ENCODE results near the gene RTRAF.
A peak's percentile ranks its signal among the peaks of the same experiment; 100 is the strongest.

The RTRAF gene

GRCh38 chr14:52010173-52010693 is 20.9 kb downstream of the RTRAF start:
- Mint-ChIP-seq H3K36me3 (ENCODE audit: low read depth) (peaks cover 67% of the 10 kb centered on the region), H3K9me3 (no peaks in the 10 kb centered on the region), H3K27me3 (ENCODE audit: low read depth, poor library complexity) (no peaks in the 10 kb centered on the region), H3K4me3 (no peak overlapping the region), H3K4me1 (peaks cover 21% of the 10 kb centered on the region), H3K27ac (peak overlapping the region; percentile 46)
- TF ChIP-seq CTCF (IDR thresholded peaks at IDR 0.05) = no peak
- DNase-seq = no peak

- no peak overlapping the region for H3K4me3 Mint-ChIP-seq
- peak overlapping the region; percentile 8 for H3K27ac Mint-ChIP-seq
- peaks cover 24% of the 10 kb centered on the region for H3K4me1 Mint-ChIP-seq
- no peak for TF ChIP-seq CTCF (IDR thresholded peaks at IDR 0.05)
- DNase-seq = no peak
- peaks cover 55% of the 10 kb centered on the region for H3K36me3 Mint-ChIP-seq (ENCODE audit: low read depth)
- H3K27me3 Mint-ChIP-seq (ENCODE audit: low read depth, poor library complexity) = no peaks in the 10 kb centered on the region
- no peaks in the 10 kb centered on the region for H3K9me3 Mint-ChIP-seq
Observed at GRCh38 chr14:52011523-52011922, 22.2 kb downstream of the RTRAF start.

- Mint-ChIP-seq H3K9me3 (no peaks in the 10 kb centered on the region), H3K36me3 (ENCODE audit: low read depth) (peaks cover 55% of the 10 kb centered on the region), H3K4me3 (no peak overlapping the region), H3K4me1 (peaks cover 24% of the 10 kb centered on the region), H3K27me3 (ENCODE audit: low read depth, poor library complexity) (no peaks in the 10 kb centered on the region), H3K27ac (no peak overlapping the region)
- DNase-seq = no peak
- TF ChIP-seq CTCF (IDR thresholded peaks at IDR 0.05) = no peak
Observed at GRCh38 chr14:52012635-52013034, 23.3 kb downstream of the RTRAF start.

- TF ChIP-seq CTCF (IDR thresholded peaks at IDR 0.05) = no peak
- DNase-seq = peak; percentile 14
- H3K4me1 Mint-ChIP-seq = peaks cover 24% of the 10 kb centered on the region
- no peaks in the 10 kb centered on the region for H3K27me3 Mint-ChIP-seq (ENCODE audit: low read depth, poor library complexity)
- peak overlapping the region; percentile 53 for H3K27ac Mint-ChIP-seq
- H3K36me3 Mint-ChIP-seq (ENCODE audit: low read depth) = peaks cover 52% of the 10 kb centered on the region
- H3K9me3 Mint-ChIP-seq = no peaks in the 10 kb centered on the region
- no peak overlapping the region for H3K4me3 Mint-ChIP-seq
Observed at GRCh38 chr14:52013984-52014600, 24.7 kb downstream of the RTRAF start.

- peaks cover 24% of the 10 kb centered on the region for H3K4me1 Mint-ChIP-seq
- H3K27me3 Mint-ChIP-seq (ENCODE audit: low read depth, poor library complexity) = no peaks in the 10 kb centered on the region
- no peak overlapping the region for H3K4me3 Mint-ChIP-seq
- no peak overlapping the region for H3K27ac Mint-ChIP-seq
- H3K9me3 Mint-ChIP-seq = no peaks in the 10 kb centered on the region
- DNase-seq = no peak
- peaks cover 49% of the 10 kb centered on the region for H3K36me3 Mint-ChIP-seq (ENCODE audit: low read depth)
- no peak for TF ChIP-seq CTCF (IDR thresholded peaks at IDR 0.05)
Observed at GRCh38 chr14:52014601-52015267, 25.4 kb downstream of the RTRAF start.
